GM12873 (cell line): ENCODE measurements around the gene ARHGAP10.

Experiments used
- TF ChIP-seq, protein P1 (sequence below): IDR thresholded peaks from 2 replicates; pipeline ENCODE4 v1.5.1; 2012; ENCODE audit warnings: low read depth, mild to moderate bottlenecking, moderate library complexity, low read length, control low read depth; ENCODE audit not compliant: insufficient read depth; ENCODE audit errors: missing control alignments

ARHGAP10 gene

DNA sequence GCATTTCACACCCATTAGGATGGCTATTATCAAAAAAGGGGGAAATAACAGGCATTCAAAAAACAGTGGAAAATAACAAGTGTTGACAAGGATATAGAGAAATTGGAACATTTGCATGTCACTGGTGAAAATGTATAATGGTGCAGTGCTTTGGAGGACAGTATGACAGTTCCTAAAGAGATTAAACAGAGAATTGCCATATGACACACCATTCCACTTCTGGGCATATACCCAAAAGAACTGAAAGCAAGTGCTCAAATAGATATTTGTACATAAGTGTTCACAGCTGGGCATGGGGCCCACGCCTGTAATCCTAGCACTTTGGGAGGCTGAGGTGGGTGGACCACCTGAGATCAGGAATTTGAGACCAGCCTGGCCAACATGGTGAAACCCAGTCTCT is 362.3 kb downstream of the ARHGAP10 start:
- TF ChIP-seq, protein P1, sequence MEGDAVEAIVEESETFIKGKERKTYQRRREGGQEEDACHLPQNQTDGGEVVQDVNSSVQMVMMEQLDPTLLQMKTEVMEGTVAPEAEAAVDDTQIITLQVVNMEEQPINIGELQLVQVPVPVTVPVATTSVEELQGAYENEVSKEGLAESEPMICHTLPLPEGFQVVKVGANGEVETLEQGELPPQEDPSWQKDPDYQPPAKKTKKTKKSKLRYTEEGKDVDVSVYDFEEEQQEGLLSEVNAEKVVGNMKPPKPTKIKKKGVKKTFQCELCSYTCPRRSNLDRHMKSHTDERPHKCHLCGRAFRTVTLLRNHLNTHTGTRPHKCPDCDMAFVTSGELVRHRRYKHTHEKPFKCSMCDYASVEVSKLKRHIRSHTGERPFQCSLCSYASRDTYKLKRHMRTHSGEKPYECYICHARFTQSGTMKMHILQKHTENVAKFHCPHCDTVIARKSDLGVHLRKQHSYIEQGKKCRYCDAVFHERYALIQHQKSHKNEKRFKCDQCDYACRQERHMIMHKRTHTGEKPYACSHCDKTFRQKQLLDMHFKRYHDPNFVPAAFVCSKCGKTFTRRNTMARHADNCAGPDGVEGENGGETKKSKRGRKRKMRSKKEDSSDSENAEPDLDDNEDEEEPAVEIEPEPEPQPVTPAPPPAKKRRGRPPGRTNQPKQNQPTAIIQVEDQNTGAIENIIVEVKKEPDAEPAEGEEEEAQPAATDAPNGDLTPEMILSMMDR, result no peak

DNA sequence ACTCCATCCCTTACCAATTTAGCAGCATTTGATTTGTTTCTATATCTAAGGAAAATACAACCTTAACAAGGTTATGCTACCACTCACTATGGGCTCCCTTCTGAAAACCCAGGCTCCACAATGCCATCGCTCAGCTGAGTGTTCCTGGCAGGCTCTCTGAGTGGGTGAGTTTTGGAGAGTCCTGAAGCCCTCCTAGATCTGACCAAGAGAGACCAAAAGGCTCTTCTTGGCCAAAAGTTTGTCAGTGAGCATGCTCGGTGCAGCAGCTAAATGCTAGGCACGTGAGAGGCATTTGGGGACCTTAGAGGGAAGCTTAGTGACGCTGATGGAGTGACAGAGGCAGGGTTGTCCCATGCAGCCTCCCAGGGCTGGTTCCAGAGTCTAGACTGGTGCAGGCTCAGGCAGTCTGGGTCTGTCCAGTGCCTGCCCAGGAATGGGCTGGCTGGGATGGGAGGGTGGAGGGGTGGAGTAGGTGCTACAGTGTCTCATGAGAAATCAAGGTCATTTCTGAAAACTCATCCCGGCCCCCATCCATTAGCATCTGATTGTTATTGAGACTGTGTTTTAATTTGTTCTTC is 363.5 kb downstream of the ARHGAP10 start:
- TF ChIP-seq, protein P1, result no peak

DNA sequence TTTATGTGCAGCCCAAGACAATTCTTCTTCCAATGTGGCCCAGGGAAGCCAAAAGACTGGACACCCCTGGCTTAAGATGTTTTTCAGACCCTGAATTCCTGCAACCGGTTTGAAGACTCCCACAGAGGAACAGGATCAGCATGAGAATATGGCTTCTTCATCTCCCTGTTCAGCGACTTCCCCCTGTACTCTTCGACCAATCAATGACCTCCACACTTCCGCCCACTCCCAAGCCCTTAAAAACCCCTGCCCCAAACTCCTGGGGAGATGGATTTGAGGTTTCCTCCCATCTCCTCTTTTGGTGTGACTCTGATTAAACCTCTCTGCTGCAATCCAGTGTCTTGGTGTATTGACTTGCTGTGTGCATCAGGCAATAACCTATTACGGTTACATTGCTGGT is 365.9 kb downstream of the ARHGAP10 start:
- TF ChIP-seq, protein P1, result no peak

DNA sequence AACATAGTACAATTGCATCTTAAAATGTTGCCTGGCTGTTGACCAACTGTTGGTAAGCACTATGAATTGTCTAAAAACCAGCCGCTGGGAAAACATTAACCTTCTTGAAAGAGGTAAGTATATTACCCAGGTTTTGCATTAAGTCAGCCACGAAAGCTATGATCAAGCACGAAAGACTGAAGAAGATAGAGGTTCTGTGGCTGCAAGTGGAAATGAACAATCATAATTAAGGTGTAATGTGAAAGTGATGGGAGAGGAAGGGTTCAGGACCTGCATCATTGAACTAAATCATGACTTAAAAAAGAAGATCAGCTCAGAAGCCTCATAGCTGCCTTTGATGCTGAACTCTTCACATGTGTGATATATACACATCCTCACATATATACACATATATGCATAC is 369.3 kb downstream of the ARHGAP10 start:
- TF ChIP-seq, protein P1, result no peak

DNA sequence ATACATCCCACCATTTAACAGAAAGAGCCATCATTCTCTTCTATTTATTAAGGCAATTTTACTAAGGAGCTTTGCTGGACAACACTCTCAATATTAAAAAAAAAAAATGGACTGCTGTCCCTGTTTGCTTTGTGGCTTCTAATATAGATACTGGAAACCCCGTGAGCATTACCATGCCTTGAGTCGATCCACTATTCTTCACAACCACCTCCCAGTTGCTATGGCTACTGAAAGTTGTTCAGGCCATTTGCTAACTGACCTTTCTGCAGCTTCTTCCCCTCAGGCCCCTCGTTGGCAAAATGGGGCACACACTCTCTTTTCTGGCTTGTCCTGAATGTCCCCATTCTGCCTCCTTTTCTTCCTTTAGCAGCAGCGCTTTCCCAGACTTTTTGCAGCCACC is 369.9 kb downstream of the ARHGAP10 start:
- TF ChIP-seq, protein P1, result no peak

DNA sequence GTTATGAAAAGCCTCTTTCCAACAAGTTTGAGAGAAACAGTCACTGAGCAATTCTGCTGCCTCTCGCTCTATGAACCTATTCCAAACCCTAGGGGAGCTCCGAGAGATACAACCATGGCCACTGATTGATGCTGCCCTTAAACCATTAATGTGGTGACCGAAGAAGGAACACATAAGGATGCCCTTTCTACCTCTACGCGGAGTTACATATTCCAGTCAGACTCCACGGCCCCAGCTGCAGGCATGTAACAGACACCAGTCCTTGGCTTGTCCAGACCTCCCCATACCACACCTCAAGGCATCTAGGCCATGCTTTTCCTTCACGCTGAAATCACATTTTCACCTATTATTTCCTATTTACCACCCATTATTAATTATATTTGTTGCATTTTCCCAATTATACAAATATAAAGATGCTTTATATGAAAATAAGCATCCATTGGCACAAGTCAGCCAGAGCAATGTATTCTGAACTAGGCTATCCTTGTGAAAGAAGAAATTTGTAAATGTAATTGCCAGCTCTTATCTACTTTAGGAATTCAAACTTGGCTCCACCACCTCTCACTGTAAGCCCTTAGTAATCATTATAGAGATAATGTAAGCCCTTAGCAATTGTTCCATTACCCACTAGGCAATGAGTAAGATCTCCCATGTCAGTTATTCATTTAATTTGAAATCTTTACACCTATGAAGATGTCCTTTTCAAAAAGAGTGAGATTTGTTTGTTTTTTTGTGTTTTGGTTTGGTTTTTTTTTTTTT is 371.9 kb downstream of the ARHGAP10 start:
- TF ChIP-seq, protein P1, result no peak

DNA sequence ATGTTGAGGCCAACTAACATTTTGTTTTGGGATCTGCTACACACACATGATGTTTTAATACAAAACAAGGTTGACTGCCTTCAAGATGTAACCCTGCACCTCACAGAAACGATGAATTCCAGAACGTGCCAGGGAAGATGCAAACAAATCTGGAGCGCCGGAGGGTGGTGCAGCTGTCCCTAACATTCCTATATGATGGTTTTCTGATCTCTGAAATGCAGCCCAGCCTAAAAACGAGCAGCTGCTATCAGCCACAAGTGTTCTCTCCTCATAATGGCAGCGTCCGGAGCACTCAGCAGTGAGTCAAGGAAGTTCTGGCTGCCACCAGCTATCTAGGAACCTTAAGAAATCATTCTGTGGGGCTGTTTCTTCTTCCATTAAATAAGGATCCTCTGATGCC is 376.9 kb downstream of the ARHGAP10 start:
- TF ChIP-seq, protein P1, result no peak
